Measurements from ENCODE around the gene PPRC1. TPM values are rescaled to one million over a fixed set of nuclear protein-coding genes. Genes with fewer than 3 reads are reported as not detected.

Gene PPRC1
- total RNA-seq, 4 donors from 2014 or later = 15.4 to 105 (median 31.9) TPM

DNA sequence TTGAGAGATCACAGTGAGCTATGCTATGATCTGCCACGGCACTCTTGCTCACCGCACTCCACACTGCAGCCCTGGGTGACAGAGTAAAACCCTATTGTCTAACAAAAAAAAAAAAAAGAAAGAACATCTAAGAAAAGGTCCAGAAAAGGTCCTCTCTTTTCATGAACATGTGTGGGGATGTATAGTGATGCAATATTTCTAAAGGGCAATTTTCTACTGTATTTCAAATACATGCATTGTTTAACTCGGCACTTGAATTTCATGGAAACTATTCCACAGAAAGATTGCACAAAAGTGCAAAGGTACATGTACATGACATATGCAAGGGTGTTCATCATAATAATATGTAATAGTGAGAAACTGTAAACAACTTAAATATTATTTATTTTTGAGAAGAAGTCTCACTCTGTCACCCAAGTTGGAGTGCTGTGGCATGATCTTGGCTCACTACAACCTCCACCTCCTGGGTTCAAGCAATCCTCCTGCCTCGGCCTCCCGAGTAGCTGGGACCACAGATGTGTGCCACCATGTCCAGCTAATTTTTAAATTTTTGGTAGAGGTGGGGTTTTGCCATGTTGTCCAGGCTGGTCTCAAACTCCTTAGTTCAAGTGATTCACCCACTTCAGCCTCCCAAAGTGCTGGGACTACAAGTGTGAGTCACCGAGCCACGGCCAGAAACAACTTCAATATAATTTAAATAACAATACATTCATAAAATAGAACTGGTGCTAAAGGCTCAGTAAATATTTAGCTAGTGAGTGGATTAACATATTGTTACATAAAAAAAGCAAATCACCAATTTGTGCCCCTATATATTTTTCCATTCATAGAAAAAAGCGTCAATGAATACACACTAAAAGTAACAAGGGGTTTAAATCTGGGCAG is 1.3 kb upstream of the PPRC1 start:
- ATAC-seq (ENCODE audit: low FRiP score) = no peak
- TF ChIP-seq, protein P1, sequence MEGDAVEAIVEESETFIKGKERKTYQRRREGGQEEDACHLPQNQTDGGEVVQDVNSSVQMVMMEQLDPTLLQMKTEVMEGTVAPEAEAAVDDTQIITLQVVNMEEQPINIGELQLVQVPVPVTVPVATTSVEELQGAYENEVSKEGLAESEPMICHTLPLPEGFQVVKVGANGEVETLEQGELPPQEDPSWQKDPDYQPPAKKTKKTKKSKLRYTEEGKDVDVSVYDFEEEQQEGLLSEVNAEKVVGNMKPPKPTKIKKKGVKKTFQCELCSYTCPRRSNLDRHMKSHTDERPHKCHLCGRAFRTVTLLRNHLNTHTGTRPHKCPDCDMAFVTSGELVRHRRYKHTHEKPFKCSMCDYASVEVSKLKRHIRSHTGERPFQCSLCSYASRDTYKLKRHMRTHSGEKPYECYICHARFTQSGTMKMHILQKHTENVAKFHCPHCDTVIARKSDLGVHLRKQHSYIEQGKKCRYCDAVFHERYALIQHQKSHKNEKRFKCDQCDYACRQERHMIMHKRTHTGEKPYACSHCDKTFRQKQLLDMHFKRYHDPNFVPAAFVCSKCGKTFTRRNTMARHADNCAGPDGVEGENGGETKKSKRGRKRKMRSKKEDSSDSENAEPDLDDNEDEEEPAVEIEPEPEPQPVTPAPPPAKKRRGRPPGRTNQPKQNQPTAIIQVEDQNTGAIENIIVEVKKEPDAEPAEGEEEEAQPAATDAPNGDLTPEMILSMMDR (IDR thresholded peaks at IDR 0.05) = no peak
- no peak for DNase-seq (ENCODE audit: low spot score)

DNA sequence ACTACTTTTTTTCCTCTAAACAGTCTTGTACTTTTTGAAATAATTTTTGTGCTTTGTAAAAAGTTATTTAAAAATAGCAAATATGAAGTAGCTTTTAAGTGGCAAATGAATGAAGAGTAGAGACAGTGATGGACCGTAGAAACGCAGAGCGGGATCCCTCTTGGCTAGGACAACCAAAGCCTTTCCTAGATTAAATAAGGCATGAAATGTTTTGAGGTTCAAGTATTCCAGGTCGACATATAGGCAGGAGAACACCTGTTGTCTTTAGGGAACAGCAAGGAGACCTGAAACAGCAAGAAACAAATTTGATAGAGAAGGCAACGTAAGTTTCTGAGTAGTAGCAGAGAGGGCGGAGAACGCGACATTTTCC is 662 bp upstream of the PPRC1 start:
- TF ChIP-seq, protein P1 (IDR thresholded peaks at IDR 0.05) = no peak
- no peak for DNase-seq (ENCODE audit: low spot score)

DNA sequence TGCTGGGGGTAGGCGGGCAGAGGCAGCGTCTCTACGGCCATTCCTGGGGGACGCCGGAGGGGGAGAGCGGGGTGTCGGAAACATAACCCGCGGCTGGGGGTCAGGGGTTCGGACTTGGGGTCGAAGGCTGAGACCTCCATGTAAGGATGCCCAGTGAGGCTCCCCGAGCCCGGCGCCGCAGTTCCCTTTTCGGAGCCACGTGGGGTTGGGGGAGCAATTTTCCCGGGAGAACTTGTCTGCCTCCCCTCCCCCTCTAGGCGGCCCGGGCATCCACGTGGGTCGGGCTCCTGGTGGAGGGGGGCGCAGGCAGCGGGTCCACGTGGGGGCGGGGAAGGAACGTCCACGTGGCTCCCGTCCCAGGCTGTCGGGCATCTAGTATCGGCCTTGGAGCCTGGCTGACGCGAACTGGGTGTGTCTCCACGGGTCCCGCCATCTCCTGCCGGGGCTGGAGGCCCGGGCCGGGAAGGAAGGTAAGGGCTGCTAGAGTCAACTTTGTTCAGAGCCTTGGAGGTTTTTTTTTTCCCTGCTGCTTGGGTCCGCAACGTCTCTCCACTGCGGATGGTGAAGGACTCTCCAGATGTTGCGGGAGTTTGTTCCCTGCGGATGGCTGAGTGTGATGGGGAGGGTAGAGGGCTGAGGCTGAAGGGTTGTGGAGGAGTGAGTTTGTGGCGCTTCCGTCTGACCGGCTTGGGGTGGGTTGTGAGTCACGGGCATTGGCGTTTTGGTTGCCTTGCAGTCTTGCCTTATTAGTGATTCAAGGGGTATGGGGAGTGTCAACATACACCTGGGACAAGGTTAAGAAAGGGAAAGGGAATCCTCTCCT is 744 bp downstream of the PPRC1 start:
- ATAC-seq (ENCODE audit: low FRiP score) = peak; percentile 60
- DNase-seq (ENCODE audit: low spot score) = peak; percentile 60
- TF ChIP-seq, protein P1 (IDR thresholded peaks at IDR 0.05) = no peak

More for the DNA sequence above, 662 bp upstream of the PPRC1 start:
- no peak for ATAC-seq (ENCODE audit: low FRiP score)

DNA sequence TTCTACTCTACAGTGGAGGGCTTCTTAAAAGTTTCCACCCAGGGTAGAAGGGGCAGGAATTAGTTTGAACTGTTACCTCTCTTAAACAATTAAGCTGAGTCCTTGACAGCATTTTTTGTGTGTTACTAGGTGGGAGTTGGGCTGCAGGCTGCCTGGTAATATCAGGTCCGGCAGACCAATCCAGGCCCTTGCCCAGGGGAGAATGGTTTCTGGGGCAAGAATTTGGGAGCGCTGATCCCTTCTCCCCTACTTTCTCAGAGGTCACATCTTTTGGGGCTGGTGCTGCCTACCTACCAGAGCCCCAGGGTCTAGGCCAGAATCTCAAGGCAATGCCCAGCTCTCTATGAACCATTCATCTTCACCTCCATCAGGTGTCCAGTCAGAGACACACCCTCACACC is 1.6 kb downstream of the PPRC1 start:
- no peak for ATAC-seq (ENCODE audit: low FRiP score)
- TF ChIP-seq, protein P1 (IDR thresholded peaks at IDR 0.05) = no peak
- DNase-seq (ENCODE audit: low spot score) = no peak

DNA sequence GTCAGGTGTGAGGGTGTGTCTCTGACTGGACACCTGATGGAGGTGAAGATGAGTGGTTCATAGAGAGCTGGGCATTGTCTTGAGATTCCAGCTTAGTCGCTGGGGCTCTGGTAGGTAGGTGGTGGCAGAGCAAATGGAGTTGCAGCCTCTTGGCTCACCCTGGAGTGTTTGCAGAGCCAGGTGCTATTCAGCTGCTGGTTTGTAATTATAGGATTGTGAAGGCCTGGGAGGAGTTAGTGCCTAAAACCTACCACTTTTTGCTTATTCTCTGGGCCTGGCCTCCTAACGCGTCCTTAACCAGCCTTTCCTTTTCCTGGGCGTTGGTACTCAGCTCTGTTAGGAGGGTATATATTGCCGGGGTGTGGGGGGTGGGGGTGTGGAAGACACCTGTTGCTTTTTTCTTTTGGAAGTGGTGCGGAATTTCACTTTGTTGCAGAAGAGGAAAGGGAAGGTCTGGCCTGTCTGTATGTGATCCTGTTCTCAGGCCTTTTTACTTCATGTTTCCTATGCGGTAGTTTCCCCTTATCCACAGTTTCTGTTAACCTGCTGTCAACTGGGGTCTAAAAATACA is 3.2 kb downstream of the PPRC1 start:
- TF ChIP-seq, protein P1 (IDR thresholded peaks at IDR 0.05) = no peak
- ATAC-seq (ENCODE audit: low FRiP score) (no peak), DNase-seq (ENCODE audit: low spot score) (no peak)

DNA sequence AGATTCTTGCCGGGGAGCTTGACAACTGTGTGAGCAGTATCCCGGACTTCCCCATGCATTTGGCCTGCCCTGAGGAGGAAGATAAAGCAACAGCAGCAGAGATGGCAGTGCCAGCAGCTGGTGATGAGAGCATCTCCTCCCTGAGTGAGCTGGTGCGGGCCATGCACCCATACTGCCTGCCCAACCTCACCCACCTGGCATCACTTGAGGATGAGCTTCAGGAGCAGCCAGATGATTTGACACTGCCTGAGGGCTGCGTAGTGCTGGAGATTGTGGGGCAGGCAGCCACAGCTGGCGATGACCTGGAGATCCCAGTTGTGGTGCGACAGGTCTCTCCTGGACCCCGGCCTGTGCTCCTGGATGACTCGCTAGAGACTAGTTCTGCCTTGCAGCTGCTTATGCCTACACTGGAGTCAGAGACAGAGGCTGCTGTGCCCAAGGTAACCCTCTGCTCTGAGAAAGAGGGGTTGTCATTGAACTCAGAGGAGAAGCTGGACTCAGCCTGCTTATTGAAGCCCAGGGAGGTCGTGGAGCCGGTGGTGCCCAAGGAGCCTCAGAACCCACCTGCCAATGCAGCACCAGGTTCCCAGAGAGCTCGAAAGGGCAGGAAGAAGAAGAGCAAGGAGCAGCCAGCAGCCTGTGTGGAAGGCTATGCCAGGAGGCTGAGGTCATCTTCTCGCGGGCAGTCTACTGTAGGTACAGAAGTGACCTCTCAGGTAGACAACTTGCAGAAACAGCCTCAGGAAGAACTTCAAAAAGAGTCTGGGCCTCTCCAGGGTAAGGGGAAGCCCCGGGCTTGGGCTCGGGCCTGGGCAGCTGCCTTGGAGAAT is 6.7 kb downstream of the PPRC1 start:
- no peak for DNase-seq (ENCODE audit: low spot score)
- ATAC-seq (ENCODE audit: low FRiP score) = no peak
- TF ChIP-seq, protein P1 (IDR thresholded peaks at IDR 0.05) = no peak

All from omental fat pad (tissue), 4 donors.